GM21360 (cell line): ENCODE measurements around the gene ATP5F1D.

ENCODE experiments used
- ATAC-seq: cut with Tn5 transposase; IDR thresholded peaks from one replicate; pipeline ENCODE4 v1.9.1; 2021; ENCODE audit warnings: mild to moderate bottlenecking, moderate library complexity; ENCODE audit not compliant: unreplicated experiment

Gene ATP5F1D

GRCh38 chr19:1220477-1220930, 21.0 kb upstream of the ATP5F1D start:
- no peak for ATAC-seq

GRCh38 chr19:1220976-1221903, 20.3 kb upstream of the ATP5F1D start:
- no peak for ATAC-seq

GRCh38 chr19:1221904-1222255, 19.7 kb upstream of the ATP5F1D start:
- ATAC-seq, result no peak

- no peak for ATAC-seq
These were observed 19.2 kb upstream of the ATP5F1D start for GRCh38 chr19:1222394-1222793.

- ATAC-seq, result no peak
These were observed 18.3 kb upstream of the ATP5F1D start for GRCh38 chr19:1223018-1223855.

GRCh38 chr19:1224047-1224825, 17.3 kb upstream of the ATP5F1D start:
- ATAC-seq, result no peak

- no peak for ATAC-seq
These were observed 16.7 kb upstream of the ATP5F1D start for GRCh38 chr19:1224847-1225246.

- no peak for ATAC-seq
These were observed 15.9 kb upstream of the ATP5F1D start for GRCh38 chr19:1225440-1226226.

GRCh38 chr19:1226227-1226518, 15.4 kb upstream of the ATP5F1D start:
- no peak for ATAC-seq

GRCh38 chr19:1226522-1227303, 14.8 kb upstream of the ATP5F1D start:
- ATAC-seq, result no peak

- no peak for ATAC-seq
These were observed 14.1 kb upstream of the ATP5F1D start for GRCh38 chr19:1227304-1228054.

- no peak for ATAC-seq
These were observed 13.2 kb upstream of the ATP5F1D start for GRCh38 chr19:1228161-1228957.

- no peak for ATAC-seq
These were observed 12.3 kb upstream of the ATP5F1D start for GRCh38 chr19:1229056-1229923.

- no peak for ATAC-seq
These were observed 11.4 kb upstream of the ATP5F1D start for GRCh38 chr19:1229924-1230782.

- no peak for ATAC-seq
These were observed 10.6 kb upstream of the ATP5F1D start for GRCh38 chr19:1230783-1231489.
